8988T (cell line): ENCODE data around the gene TREML2.

Experiments used
- DNase-seq: peaks from one replicate; pipeline ENCODE4 v3.0.0; 2011

The TREML2 gene

GRCh38 chr6:41174610-41175009 is 26.3 kb downstream of the TREML2 start:
- no peak for DNase-seq

- no peak for DNase-seq
These were observed 29.0 kb downstream of the TREML2 start for GRCh38 chr6:41171908-41172307.

DNA sequence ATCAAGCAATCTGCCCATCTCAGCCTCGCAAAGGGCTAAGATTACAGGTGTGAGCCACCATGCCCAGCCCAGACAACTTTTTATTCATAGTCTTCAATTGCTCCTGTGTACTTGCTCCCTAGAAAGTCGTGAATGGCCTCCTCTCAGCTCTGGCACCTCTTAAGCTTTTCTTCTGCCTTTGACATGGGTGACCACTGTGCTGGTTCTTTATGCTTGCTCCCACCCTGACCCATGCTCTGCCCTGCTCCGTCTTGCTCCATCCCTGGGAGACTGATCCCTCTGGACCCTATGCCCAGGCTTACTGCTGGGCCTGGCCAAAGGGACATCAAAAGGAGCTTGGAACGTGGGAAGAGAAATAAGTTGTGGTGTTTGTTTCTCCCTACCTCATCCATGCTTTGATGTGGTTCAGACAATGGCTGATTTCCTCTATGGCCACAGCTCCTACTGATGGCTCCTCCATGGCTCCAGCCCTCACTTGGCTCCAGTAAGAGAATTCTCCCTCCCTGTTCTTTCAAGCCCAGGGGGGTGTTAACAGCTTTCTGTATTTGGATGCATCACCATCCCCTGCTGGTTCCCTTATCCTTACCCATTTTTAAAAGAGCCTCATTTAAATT is 30.3 kb downstream of the TREML2 start:
- no peak for DNase-seq

- DNase-seq, result no peak
These were observed 33.6 kb downstream of the TREML2 start for GRCh38 chr6:41167173-41167963.

- DNase-seq, result no peak
These were observed 36.3 kb downstream of the TREML2 start for GRCh38 chr6:41164551-41165120.

DNA sequence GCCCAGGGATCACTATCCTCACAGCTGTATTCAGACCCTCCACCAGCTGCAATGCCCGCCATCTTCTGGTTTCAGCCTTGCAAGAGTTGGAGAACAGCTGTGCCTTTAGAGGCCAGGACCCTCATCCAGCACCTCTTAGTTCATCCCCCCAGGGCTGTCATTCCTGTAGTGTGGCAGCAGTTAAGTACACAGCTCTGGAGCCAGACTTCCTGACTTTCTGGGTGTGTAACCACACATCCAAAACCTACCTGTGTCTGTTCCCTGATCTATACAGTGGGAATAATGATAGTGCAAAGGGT is 37.6 kb downstream of the TREML2 start:
- DNase-seq, result no peak

DNA sequence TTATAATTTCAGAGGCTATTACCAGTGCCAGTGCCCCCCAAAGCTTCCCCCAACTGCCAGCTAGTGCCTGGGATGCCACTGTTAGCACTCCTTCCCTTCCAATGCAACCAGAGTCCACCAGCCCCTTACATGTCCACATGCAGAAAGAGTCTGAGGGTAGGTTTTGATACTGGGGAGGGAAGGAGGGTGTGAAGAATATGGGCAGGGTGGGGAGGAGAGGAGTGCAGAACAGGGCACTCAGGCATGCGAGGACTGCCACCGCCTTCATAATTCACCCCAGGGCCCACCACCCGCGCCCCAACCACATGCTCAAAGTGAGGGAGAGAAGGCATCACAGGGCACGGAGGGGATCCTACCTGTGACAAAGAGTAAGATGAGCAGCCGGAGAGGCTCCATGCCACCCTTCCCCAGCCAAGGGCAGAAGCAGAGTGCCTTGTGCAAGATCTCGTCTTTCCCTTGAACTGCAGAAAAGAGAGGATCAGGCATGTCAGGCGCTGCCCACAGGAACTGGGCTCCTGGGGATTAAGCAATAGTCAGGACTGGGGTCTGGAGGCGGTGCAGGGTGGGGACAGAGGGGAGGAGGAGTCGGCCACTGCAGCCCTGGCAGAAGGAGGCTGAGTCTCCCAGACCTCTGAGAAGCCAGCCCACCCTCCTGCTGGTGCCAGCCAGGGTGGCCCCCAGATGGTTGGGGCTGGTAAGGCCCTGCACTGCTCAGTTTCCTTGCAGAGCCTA is 38.1 kb downstream of the TREML2 start, which contains the start of gene TREM2:
Gene TREM2 (minus strand): TSS at position 430 of the 732 bp plus-strand sequence. CDS start 34 bp downstream, at position 396.
- no peak for DNase-seq

GRCh38 chr6:41161851-41162552 is 38.9 kb downstream of the TREML2 start:
- no peak for DNase-seq

GRCh38 chr6:41161380-41161779 is 39.6 kb downstream of the TREML2 start:
- DNase-seq, result no peak

- DNase-seq, result no peak
These were observed 40.0 kb downstream of the TREML2 start for GRCh38 chr6:41160933-41161332.

- no peak for DNase-seq
These were observed 41.4 kb downstream of the TREML2 start for GRCh38 chr6:41159415-41160082.

DNA sequence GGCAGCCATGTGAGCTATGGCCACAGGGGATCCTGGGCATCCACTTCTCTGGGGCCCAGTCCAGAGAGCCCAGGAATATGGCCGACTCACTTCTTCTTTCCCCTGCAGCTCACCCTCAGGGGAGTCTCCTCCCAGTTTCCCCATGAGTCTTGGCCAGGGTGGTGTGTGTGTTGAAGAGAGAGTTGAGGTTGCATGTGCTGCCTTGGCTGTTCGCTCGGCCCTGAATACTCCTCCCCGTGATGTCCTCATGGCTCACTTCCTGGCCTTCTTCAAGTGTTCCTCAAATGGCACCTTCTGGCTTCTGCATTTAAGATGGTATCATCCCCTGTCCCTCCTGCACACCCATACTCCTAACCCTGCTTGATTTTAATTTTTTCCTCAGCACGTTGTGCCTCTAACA is 43.6 kb downstream of the TREML2 start:
- DNase-seq, result no peak

DNA sequence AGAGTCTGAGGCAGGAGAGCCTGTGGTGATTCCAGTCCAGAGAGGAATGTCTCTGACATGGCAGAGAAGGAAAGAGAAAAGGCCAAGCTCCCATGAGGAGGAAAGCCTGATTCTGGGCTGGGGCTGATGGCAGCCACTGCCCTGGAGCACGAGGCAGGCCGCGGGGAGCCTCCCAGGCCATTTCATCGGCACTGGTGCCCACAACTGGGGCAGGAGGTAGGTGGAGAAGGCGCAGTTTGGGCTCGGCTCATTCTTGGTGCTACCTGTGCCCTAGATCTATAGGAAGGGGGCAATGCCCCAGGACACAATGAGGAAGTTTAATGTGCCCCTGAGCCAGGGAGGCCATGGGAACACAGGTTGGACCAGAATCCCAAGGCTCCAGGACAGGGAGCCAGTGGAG is 44.2 kb downstream of the TREML2 start:
- no peak for DNase-seq

DNA sequence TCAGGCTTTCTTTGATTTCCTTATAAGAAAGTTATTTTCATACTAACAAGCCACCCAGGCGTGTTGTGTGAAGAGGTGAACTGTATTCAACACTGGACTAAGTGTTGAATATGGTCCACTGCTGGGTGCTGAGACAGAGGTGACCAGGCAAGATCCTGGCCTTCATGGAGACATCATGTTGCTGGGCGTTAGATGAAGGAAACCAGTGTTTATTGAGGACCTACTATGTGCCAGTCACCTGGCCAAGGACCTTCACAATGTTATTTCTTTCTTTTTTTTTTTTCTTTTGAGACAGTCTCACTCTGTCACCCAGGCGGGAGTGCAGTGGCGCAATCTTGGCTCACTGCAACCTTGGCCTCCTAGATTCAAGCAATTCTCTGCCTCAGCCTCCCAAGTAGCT is 44.9 kb downstream of the TREML2 start:
- no peak for DNase-seq

DNA sequence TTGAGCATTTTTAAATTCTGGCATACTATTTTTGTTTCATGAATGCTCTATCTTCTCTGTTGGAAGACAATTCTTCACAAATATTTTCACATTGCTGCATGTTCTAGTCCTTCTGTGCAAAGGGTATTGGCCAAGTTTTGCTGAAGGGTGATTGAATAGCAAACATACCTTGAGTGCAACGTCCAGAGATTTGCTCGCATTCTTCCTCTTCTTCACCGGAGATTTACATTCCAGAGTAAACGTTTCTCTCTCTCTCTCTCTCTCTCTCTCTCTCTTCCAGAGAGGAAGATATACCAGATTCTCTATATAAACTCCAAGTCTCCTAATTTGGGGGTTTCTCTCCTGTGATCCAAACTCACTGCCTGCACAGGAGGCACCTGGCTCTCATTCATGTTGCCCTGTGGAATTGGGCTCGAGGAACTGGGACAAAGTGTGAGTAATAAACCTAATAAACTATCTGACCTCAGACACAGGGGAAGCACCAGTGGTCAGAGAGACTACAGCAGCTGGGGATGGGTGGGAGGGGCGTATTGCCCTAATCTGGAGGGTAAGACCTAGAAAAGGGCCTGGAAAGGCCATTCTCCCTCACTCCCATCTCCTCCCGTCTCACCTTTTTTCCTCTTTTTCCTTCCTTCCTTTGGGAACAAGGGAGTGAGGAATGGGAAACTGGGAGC is 45.7 kb downstream of the TREML2 start:
- DNase-seq, result no peak

- DNase-seq, result no peak
These were observed 46.8 kb downstream of the TREML2 start, which contains the start of gene TREML1 for GRCh38 chr6:41153992-41154625. TREML1 (minus strand) TSS chr6:41154347; CDS start chr6:41154288, 59 bp downstream.

- DNase-seq, result no peak
These were observed 47.5 kb downstream of the TREML2 start for GRCh38 chr6:41153451-41153850.

DNA sequence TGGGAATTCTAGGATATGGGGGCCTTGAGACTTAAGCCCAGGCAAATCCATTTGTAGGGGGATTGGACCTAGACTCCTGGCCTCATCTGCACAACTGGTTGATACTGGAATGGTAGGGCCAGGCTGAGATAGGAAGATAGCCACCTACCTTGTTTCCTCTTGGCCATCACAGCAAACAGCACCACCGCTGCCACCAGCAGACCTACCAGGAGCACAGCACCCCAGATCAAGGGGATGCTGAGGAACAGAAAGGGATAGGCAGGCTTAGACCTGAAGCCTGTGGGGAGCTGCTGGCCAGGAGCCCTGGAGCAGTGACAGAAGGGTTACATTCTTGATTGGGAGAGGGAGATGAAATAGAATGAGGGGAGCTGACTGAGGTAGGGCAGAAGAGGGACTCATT is 50.3 kb downstream of the TREML2 start:
- DNase-seq, result no peak

DNA sequence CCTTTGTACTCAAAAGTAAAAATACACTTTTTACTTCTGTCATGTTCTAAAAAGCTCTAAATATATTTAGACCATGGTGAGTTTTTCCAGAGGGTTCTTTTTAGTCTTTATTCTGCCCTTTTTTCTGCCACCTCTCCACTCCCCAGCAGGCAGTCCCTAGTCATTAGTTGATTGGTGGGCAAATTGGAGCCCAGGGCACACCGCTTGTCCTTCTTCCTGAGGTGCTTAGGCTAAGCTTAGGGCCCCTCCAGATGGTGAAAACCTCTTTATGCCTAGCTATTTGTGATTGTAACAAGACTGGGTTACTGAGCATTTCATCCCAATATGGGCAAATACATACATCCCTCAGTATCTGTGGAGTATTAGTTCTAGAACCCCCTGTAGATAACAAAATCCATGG is 53.0 kb downstream of the TREML2 start:
- no peak for DNase-seq
